HG03039 (cell line): Measurements from ENCODE around the gene KLHL36.
"Not testable (repeated sequence)": the region's sequence is repeated elsewhere in the genome, so short reads cannot be mapped to it uniquely, and the experiment has no call there.

ENCODE experiments used
- ATAC-seq: cut with Tn5 transposase; IDR thresholded peaks from one replicate; pipeline ENCODE4 v1.9.1; 2021; ENCODE audit warnings: mild to moderate bottlenecking, moderate library complexity; ENCODE audit not compliant: unreplicated experiment

The KLHL36 gene

DNA sequence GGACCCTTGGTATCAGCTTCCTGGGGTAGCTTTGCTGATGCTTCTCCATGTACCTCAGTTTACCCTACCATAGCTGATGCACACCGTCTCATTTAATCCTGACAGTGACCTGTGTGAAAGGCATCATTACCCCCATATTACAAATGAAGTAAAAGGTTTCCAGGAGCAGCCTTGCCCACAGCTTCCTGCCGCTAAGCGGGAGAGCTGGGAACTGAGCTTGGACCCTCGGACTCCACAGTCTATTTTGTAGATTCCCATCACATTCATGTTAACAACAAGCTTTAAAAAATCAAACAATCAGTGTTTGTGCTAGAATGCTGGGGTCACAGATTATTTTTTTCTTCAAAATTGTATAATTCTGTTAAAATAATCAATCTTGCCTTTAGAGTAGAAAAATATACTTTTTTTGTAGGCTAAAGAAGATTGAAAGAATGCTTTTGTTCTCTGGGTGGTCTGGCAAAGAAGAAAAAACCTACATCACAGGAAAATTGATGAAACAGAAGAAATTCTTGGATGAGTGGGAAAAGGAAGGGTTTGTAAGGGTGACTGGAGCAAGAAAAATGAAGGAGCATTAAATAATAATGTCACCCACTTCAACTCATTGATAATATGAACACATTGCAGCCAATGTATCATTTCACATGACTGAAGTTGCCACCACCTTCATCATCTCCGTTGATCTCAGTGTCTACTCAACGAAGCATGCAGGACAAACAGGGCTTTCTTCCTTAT is 41.9 kb downstream of the KLHL36 start:
- ATAC-seq: no peak

DNA sequence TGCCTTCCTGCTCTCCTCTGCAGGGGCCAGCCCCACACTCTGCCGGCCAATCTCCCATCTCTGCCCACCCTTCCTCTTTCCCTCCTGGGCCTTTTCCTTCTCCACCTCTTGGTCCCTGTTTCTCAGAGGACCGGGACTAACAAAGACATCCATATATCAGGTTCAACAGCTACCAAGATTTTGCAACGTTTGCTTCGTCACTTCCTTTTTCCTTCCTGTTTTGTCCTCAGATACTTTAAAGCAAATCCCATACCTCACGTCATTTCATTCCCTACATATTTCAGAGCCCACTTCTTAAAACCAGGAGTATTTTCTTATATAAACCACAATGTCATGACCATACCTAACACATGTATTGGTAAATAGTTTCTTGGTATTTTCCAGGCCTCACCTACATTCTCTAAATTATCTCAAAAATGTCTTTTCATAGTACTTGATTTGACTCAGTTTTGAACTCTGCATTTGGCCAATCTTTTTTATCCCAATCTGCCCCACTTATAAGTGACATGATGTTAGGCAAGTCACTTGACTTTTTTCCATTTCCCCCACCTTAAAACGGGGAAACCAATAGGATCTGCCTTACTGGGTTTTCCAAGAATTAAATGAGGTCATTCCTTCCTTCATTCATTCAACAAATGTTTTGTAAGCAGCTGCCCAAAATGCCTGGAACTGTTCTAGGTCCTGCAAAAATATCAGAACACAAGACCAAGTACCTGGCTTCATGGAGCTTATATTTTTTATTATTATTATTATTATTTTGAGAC is 44.3 kb downstream of the KLHL36 start:
- ATAC-seq: no peak

DNA sequence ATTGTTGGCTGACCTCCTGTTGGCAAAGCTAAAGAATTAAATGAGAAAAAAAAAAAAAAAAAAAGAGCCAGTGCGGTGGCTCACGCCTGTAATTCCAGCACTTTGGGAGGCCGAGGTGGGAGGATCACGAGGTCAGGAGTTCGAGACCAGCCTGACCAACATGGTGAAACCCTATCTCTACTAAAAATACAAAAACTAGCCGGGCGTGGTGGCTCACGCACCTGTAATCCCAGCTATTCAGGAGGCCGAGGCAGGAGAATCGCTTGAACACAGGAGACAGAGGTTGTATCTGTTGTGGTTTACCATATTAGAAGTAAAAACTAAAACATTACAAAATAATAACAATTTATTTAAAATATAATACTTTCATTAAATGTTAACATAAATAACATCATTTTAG is 45.6 kb downstream of the KLHL36 start:
- ATAC-seq: not testable (repeated sequence)

DNA sequence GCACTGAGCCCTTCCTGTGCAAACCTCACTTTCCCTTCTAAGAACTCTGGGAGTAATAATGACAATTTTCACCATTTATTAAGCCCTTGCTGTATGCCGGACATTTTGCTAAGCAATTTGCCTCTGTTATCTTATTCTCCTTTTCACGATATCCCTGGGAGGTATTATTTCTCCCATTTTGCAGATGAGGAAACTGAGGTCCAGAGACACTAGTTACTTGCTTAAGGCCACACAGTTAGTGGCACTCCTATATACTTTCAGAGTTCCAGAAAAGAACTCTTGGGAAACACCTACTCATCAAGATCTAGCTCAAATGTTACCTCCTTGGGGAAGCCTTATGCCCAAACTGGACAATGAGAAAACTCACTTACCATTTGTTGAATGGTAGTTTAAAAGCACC is 46.7 kb downstream of the KLHL36 start:
- no peak for ATAC-seq

DNA sequence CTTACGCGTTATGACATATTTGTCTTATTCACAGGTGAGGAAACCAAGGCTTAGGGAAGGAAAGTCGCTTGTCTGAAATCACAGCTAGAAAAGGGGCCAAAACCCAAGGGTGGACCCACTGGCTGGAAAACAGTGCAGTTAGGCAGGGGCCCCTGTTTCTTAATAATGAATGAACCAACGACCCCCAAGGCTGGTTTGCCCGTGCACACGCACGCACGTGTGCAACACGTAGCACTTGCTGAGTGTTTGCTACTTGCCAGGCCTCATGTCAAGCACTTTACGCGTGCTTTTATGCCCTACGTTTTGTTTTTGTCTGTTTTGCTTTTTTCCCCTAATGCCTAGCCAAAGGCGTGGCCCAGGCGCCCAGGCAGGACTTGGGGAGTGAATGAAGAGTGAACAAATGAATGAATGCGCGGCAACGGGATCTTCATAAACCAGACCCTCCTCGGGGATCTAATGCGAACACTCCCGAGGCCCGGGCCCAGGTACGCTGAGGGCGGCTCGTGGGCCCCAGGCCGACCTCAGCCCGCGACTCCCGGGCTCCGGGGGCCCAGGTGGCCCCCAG is 50.9 kb downstream of the KLHL36 start:
- ATAC-seq: no peak

DNA sequence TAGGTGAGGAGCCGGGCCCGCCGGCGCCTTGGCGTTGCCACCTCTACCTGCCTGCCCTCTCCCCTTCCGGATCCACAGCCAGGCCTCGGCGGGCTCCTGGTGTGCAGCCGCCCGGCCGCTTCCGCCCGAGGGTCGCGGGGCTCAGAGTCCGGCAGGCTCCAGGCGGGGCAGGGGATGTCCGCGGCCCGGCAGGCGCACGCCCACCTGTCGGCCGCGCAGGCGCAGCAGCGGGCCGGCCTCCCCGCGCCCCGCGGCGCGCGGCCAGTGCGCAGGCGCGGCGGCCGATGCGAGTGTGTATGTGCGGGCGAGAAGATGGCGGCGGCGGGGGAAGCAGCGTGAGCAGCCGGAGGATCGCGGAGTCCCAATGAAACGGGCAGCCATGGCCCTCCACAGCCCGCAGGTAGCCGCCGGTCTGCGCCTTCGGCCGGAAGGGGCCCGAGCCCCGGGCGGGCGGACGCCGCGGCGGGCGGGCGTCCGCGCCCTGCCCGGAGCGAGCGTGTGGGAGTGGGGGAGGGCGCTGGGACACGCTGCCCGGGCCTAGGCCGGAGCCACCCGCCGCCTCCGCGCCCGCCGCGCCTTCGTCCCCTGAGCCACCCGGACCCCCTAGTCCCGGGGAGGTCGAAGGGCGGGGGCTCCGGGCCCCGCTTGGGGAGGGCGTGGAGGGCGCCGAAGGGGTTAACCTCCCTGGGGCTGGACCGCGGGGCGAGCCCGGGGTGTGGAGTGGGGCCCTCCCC is 51.6 kb downstream of the KLHL36 start, which contains the start of gene USP10:
Gene USP10 (plus strand): TSS at position 289 of the 734 bp plus-strand sequence. CDS start 91 bp downstream, at position 380.
- ATAC-seq: peak; percentile 69

DNA sequence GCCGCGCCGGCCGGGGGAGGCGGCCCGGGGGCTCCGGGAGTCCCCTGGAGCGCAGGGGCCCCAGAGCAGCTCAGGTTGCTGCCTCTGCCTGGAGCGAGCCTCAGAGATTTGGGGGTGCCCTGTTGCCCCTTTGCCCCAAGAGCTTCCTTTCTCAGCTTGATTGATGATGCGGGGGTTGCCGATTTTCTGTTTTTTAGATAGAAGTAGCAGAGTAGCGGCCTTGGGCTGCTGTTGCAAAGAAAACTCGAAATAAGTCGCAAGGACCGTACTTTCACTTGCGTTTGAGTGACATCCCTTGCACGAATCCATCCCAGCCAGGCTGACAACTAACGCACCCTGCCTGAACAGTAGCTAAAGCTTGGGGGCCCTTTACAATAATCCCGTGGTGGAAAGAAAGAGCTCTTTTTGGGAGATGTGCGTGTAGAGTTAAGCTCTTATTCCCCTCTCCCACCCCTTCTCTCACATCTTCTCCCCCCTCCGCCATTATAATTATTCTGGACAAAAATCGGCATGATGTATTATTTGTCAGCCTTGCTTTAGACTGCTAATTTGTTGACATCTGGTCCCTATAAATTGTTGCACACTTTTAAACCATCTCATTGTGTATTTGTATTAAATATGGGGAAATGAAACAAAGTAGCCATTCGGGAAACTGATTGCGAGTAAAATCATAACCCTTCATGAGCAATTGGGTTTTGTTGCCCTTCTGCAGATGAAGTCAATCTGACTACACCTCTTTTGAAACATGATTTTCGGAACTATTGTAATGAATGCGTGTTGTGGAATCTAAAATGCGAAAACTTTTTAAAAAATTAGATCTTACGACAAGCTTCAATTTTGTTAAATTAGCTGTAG is 52.4 kb downstream of the KLHL36 start:
- ATAC-seq: peak; percentile 19

DNA sequence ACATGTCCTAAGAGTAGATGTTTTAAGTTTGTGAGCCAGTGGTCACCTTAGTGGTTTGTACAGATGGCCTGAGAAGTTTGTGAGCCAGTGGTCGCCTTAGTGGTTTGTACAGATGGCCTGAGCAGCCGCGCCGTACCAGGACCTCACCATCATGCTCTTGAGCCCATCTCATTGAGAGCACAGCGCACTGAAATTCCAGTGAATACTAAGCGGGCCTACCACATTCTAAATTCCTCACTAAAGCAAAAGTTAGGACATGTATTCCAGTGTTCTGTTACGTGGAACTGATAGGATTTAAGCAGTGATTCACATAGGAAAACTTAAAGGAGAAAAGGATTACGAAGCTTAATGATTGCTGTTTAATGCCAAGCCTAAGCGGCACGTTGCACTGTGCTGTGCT is 55.4 kb downstream of the KLHL36 start:
- no peak for ATAC-seq

DNA sequence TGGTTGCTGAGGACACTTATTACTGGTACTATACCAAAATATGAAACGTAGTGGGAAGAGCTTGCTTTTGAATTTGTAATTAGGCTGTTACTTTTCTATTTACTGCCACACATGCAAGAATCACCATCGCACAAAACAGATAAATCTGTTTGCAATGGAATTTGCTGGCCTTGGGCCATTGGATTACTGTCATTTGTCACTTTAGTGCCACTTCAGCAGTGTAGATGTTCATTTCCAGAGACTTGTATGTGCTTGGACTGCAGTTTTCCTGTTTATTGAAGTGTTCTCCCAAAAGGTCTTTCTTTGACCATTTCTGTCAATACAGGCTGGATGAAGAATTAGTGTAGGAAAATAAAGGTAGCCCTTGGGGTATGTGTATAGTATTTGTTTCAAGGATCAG is 55.9 kb downstream of the KLHL36 start:
- no peak for ATAC-seq

DNA sequence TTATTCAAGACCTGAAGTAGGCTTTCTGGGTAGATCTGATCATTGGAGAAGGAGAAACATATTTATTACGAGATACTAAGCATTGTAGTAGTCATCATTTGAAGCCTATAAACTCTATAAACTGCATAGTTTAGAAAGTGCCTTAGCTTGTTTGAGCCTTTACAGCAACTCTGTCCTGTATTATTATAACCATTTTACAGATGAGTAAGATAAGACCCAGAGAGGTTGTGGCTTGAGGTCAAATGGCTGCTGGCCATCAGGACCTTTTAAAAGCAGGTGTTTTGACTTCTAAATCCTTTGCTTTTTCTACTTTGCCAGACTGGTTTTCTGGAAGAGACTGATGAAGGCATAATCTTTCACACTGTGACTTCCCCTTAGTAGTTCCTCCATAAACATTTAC is 58.5 kb downstream of the KLHL36 start:
- no peak for ATAC-seq

DNA sequence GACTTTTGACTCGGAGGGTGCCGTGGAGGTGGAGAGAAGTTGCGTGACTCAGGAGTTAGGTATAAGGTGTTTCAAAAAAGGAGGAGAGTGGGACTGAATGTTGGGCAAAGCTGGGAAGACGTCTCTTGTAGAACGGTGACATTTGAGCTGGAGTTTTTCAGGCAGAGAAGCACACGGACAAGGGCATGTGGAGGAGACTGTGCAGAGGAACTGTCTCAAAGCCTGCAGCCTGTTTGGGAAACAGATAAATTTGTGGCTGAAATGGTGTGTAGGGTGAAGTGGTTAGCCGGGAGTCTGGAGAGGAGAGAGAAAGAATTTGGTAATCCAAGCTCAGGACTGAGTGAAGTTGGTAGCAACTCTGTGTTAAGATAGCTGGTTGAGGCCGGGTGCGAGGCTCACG is 61.3 kb downstream of the KLHL36 start:
- no peak for ATAC-seq

DNA sequence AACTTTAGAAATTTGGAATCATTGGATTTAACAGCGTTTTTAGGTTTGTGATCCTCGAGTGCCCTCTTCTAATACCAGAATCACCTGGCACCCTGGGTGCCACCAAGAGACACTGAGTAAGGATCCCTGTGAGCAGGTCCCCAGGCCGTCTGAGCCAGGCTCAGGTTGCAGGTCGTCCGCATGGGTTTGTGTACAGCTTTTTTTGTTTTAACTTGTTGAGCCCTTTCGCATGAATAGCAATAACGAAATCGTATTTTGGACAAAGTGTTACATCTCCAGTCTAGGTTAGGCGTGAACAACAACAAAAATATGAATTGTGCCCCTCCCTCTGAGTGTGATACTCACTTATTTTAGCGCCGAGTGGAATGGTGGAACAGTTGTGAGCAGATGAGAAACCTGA is 62.4 kb downstream of the KLHL36 start:
- ATAC-seq: no peak
